Skeletal muscle cell (primary cell): ENCODE data around the gene TAF1L.

Source experiments
- DNase-seq: peaks from one replicate; pipeline ENCODE4 v3.0.0-alpha.2; 2010; ENCODE audit warnings: low read depth
- H3K4me3 ChIP-seq: 2 replicates; pipeline ENCODE4 v1.5.1; 2011; ENCODE audit warnings: low read depth, mild to moderate bottlenecking, control low read depth, low read length, moderate library complexity

The TAF1L gene

GRCh38 chr9:32590898-32591297, 44.6 kb downstream of the TAF1L start:
- no peak overlapping the region for H3K4me3 ChIP-seq
- DNase-seq: no peak

GRCh38 chr9:32590476-32590875, 45.0 kb downstream of the TAF1L start:
- no peak for DNase-seq
- no peak overlapping the region for H3K4me3 ChIP-seq

- DNase-seq: peak; percentile 17
- H3K4me3 ChIP-seq: no peak overlapping the region
These were observed 46.3 kb downstream of the TAF1L start for GRCh38 chr9:32589083-32589723.

- H3K4me3 ChIP-seq: no peak overlapping the region
- DNase-seq: no peak
These were observed 47.6 kb downstream of the TAF1L start for GRCh38 chr9:32587901-32588300.

- DNase-seq: no peak
- no peak overlapping the region for H3K4me3 ChIP-seq
These were observed 50.7 kb downstream of the TAF1L start for GRCh38 chr9:32584784-32585183.

DNA sequence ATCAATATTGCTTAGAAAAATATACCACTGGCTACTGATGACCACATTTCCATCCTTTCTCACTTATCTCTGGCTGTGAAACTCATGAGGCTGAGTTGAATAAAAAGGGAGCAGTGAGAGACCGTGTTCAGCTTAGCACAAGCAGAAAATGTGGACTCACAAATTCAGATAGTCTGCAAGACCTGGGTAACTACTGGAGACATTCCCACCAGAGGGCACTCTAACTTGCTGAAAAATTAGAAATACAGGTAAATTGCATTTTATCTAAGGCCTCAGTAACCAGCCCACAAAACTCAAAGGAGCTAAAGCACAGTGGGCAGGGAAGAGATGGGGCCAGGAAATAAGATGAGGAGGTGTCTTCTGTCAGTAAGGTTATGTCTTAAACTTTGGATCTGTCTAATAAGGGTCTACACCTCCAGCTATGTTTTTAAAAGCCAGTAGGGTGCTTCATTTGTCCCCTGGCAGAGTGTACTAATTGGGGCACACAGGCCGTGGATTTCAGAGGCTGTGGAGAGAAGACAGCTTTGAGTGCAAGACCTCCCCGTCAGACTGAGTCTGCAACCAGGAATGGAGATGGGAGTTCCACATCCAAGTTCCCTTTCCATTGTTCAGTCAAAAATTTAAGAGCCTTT, 53.8 kb downstream of the TAF1L start:
- DNase-seq: peak; percentile 19
- no peak overlapping the region for H3K4me3 ChIP-seq

DNA sequence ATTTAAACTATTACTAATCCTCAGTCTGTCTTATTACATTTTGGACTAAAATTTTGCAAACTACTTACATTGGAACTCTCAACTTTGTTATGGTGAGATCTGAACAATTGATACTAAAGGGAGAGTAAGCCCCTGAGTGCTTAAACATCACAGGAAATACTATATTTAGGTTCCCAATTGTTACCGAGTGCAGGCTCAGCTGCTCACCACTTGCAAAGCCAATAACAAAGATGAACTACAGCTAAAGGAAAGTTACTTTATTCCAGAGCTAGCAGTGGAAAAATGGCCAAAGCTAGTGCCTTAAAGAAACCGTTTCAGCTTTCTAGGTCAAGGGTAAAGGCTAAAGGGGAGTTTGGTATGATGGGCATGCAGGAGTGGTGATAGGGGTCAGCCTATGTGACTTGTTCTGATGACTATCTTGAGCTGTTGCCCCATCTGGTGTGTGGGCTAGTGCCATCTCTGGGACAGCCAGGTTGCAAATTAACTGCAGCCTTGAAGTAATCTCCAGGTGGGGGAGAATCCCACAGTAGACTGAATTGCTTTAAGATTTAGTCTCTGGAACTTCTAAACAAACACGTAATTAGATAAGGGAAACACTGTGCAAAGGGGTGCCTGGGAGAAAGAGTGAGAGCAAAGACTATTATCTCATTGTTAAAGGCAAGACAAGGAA, 54.7 kb downstream of the TAF1L start:
- H3K4me3 ChIP-seq: no peak overlapping the region
- no peak for DNase-seq

- H3K4me3 ChIP-seq: no peak overlapping the region
- peak; percentile 12 for DNase-seq
These were observed 55.6 kb downstream of the TAF1L start for GRCh38 chr9:32579706-32580331.
